T1000 (cell line): ENCODE data around the gene ALPI.

Experiments
- DNase-seq: peaks from one replicate; lab custom pipeline; 2025; ENCODE audit warnings: mixed read lengths; lab: John Stamatoyannopoulos, UW

The ALPI gene

GRCh38 chr2:232463701-232464543, 8.0 kb downstream of the ALPI start:
- no peak for DNase-seq

GRCh38 chr2:232464544-232464885, 8.6 kb downstream of the ALPI start:
- no peak for DNase-seq

DNA sequence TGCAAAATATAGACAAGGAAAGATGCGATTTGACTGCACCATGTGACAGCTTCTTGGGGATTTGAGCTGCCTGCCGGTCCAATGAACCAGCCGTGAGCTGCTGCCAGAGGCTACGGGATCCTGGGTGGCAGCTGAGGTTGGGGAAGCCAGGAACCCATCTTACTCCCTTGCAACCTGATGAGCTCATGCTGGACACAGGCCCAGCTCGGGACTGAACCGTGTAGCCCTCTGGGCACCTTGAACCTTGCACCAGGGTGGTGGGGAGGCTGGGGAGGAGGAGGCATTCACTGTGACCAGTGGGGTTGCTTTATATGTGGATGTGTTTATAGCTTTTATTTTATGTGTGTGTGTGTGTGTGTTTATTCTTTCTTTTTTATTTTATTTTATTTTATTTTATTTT, 9.1 kb downstream of the ALPI start:
- DNase-seq: no peak

- no peak for DNase-seq
These were observed 10.3 kb downstream of the ALPI start for GRCh38 chr2:232466221-232466620.

DNA sequence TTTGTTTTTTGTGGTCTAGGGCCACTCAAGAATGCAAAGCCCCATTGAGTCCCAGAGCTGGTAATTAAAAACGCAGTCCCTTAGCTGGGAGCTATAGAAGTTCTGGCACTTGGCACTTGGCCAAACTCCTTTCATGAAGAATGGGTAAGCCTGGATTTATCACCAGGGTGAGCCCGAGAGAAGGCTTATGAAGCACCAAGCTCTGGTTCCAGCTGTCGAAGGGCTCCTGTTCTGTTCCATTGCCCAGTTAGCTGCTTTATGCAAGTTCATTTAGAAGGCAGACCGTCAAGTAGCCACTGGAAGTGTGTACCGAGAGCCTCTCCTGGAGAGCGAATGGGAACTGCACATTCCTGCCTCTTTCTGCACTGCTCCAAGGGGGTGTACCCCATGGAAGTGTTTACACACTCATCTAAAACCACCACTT, 17.5 kb downstream of the ALPI start:
- no peak for DNase-seq

GRCh38 chr2:232476045-232476444, 20.1 kb downstream of the ALPI start:
- no peak for DNase-seq

DNA sequence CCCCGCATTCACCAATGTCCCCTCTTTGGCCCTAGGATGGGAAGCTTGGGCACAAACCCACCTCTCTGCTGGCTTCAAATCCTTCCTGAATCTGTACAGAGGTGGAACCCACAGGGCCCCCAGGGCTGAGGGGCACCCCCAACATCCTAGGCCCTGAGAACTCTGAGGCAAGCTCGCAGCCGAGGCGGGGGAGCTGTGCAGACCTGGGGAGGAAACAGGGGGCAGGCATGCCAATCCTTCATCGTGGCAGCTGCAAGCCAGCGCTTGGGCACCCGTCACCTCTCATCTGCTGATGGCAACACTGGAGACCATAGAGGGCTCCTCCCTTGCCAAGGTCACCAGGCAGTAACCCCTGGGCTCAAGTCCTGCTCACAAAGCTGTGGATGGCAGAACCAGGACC, 20.8 kb downstream of the ALPI start:
- no peak for DNase-seq

GRCh38 chr2:232477751-232478510, 22.0 kb downstream of the ALPI start:
- DNase-seq: no peak

- DNase-seq: no peak
These were observed 22.8 kb downstream of the ALPI start for GRCh38 chr2:232478571-232479340.

GRCh38 chr2:232479341-232480200, 23.6 kb downstream of the ALPI start:
- DNase-seq: no peak

GRCh38 chr2:232480201-232481190, 24.5 kb downstream of the ALPI start:
- no peak for DNase-seq

GRCh38 chr2:232481322-232482140, 25.6 kb downstream of the ALPI start:
- no peak for DNase-seq

- no peak for DNase-seq
These were observed 26.6 kb downstream of the ALPI start for GRCh38 chr2:232482301-232483238.

DNA sequence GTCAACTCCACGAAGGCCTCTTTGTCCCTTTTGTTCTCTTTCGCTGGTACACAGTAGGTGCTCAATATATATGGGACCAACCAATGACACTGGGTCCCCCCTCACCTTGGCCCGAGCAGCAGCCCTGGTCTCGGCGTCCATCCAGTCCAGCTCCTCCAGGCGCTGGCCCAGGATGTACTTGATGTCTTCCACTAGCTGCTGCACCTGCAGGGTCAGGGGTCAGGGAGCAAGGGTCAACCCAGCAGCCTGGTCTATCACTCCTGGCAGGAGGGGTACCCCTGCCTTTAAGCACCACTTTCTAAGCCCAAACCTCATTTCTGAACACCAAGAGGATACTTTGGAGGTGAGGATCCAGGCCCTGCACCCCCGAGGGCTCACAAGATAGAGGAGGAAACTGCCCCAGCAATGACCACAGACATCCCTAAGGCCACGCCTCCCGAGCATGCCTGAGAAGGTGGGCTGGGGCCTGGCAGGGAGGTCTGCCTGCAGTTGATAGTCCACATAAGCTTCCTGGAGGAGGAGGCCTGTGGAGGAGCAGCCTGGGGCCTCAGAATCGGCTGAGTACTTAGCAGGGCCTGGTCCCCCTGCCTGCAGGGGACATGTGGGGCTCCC, 27.5 kb downstream of the ALPI start:
- no peak for DNase-seq

DNA sequence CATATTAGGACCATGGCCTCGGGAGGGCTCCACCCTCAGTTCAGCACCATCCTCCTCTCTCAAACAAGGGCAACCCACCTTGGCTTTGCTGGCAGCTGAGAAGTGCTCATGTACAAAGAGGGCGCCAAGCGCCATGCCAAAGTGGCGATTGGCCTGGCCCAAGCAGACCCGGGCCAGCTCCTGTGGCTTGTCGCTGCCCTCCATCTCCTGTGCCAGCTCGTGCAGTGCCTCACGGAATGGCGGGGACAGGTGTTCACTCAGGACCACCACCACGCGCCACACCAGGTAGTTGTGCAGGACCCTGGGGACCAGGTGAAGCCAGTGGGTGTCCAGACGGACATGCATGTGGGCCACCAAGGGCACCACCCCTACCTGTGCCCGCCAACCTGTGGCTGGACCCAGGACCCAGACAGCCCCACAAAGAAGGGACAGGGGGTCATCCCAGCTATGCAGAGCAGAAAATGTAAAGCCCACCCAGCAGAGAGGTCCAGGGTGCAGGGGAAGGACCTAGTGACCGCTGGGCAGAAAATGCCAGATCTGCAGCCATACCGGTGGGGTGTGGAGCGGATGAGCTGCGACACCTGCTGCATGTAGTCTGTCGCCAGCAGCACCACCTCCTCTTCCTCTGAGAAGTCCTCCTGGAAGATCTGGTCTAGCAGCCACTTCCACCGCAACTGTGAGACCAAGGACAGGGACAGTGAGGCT, 28.1 kb downstream of the ALPI start:
- DNase-seq: no peak

DNA sequence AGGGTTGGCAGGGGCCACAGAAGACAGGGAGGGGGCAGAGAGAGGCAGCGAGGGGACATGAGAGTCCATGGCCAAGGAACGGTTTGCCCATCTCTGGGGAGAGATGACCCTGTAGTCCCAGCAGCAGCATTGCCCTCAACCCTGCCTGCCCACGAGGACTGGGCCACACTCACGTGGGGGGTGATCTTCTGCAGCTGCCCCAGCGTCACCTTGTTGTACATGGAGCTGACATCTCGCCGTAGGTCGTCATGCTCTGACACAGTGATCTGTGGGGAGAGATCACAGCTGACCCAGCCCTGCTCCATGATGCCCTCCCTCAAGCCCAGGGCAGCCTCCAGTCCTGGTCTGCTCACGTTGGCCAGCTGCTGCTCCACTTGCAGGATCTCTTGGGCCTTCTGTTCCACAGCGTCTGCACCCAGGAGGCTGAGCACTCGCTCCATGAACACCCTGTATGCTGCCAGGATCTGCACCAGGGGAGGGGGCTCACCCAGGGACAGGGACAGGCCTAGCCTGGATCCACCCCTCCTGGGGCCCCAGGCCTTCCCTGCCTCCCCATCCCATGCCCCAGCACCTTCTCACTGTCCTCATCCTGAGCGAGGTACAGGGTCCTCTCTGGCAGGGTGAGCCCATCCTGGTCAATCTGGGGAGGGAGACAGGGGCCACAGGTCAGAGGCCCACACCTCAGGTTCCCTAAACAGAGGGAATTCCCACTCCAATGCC, 28.8 kb downstream of the ALPI start:
- DNase-seq: no peak

- no peak for DNase-seq
These were observed 29.4 kb downstream of the ALPI start for GRCh38 chr2:232485348-232485756.
